Endodermal cell (in vitro differentiated cells): ENCODE measurements around the gene SLC39A3. TPM values are rescaled to one million over a fixed set of nuclear protein-coding genes. Genes with fewer than 3 reads are reported as not detected.
A peak's percentile ranks its signal among the peaks of the same experiment; 100 is the strongest.

Source experiments
- DNase-seq: peaks from one replicate; pipeline ENCODE4 v3.0.0-alpha.2; 2017
- H3K27ac ChIP-seq: 2 replicates; pipeline ENCODE4 v1.5.1; 2013; ENCODE audit warnings: mild to moderate bottlenecking, low read depth, low read length, moderate library complexity
- H3K27me3 ChIP-seq: 2 replicates; pipeline ENCODE4 v1.6.1; 2013; ENCODE audit warnings: mild to moderate bottlenecking, low read length, moderate library complexity; ENCODE audit not compliant: insufficient read depth, control insufficient read depth, poor library complexity, severe bottlenecking
- H3K36me3 ChIP-seq: 2 replicates; pipeline ENCODE4 v1.7.0; 2013; ENCODE audit warnings: mild to moderate bottlenecking, low read length, moderate library complexity; ENCODE audit not compliant: control insufficient read depth, insufficient read depth
- H3K4me1 ChIP-seq: one replicate; pipeline ENCODE4 v1.7.0; 2013; ENCODE audit warnings: low read length; ENCODE audit not compliant: control insufficient read depth, insufficient read depth
- H3K4me3 ChIP-seq: 2 replicates; pipeline ENCODE4 v1.5.1; 2013; ENCODE audit warnings: mild to moderate bottlenecking, low read length, moderate library complexity
- H3K9ac ChIP-seq: 2 replicates; pipeline ENCODE4 v1.6.1; 2013; ENCODE audit warnings: mild to moderate bottlenecking, low read length, moderate library complexity; ENCODE audit not compliant: poor library complexity, severe bottlenecking; ENCODE audit errors: extremely low read depth
- H3K9me3 ChIP-seq: 2 replicates; pipeline ENCODE4 v1.6.1; 2013; ENCODE audit warnings: mild to moderate bottlenecking, low read length, moderate library complexity; ENCODE audit not compliant: control insufficient read depth
- H3K27ac Mint-ChIP-seq: 2 replicates; pipeline ENCODE4 v1.8.0; 2020; ENCODE audit warnings: mixed read lengths
- H3K27me3 Mint-ChIP-seq: 2 replicates; pipeline ENCODE4 v1.8.0; 2021; ENCODE audit warnings: mild to moderate bottlenecking, mixed read lengths; ENCODE audit not compliant: insufficient read depth
- H3K36me3 Mint-ChIP-seq: 2 replicates; pipeline ENCODE4 v1.8.0; 2020; ENCODE audit warnings: low read depth, mixed read lengths
- H3K4me1 Mint-ChIP-seq: 2 replicates; pipeline ENCODE4 v1.8.0; 2020; ENCODE audit warnings: mixed read lengths
- H3K4me3 Mint-ChIP-seq: 2 replicates; pipeline ENCODE4 v1.8.0; 2020; ENCODE audit warnings: mild to moderate bottlenecking, moderate library complexity, mixed read lengths
- H3K9me3 Mint-ChIP-seq: 2 replicates; pipeline ENCODE4 v1.8.0; 2020; ENCODE audit warnings: mild to moderate bottlenecking, mixed read lengths
- WGBS, 2 experiments: methylation state at CpG; one replicate each; pipeline versions ENCODE4 v1.1.5 to v1.1.7; 2013; ENCODE audit warnings: missing lambda C conversion rate in 2 of 2, mixed read lengths in 1 of 2; ENCODE audit not compliant: insufficient coverage in 1 of 2, insufficient read length in 1 of 2; 5-methylcytosine and 5-hydroxymethylcytosine counted together
- total RNA-seq, 2 donors: library from RNA; stranded (reverse); fragmentation: NEBNext Ultra II Directional in 1 of 2; extraction: Animal tissue kit (Norgen Biotek cat#: 25700) in 1 of 2; gene quantifications; 2 replicates in 1 of 2; 3 replicates in 1 of 2; pipeline ENCODE4 v1.2.1, GENCODE V29; 2021
- TF ChIP-seq, protein P1 (sequence below): fragments of 200-600 bp; sonication (generic); conservative IDR thresholded peaks from 2 replicates; pipeline ENCODE4 v1.5.0; 2021; ENCODE audit warnings: antibody characterized with exemption, mild to moderate bottlenecking

The SLC39A3 gene
- total RNA-seq, 2 donors from 2014 or later, result 25.3 to 28.6 TPM

DNA sequence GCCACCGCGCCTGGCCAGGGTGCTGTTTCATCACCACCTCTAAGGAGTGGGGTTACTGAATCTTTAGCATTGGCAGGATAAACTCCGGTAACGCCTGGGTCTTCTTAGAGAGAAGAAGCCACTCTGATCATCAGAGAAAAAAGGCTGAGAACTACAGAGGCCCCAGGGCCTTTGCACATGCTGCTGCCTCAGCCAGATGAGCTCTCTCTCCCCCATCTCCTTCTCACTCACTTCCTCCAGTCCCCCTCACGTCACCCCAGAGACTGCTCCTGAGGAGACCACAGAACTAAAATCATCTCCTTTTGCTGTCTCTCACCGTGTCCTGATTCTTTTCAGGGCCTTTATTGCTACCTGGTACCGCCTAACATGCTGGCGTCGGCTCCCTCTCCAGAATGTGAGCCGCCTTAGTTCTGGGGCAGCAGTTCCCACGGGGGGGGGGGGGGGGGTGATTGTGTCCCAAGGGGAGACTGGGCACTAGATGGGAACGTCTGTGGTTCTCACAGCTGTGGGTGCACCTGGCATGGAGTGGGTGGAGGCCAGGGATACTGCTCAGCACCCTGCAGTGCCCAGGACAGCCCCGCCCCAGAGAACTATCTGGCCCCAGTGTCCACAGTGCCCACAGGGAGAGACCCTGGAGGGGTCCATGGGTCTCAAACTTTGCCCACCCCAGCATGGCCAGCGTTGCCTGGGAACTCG, 13.5 kb downstream of the SLC39A3 start:
- no peaks in the 10 kb centered on the region for H3K4me1 ChIP-seq
- no peaks in the 10 kb centered on the region for H3K9me3 ChIP-seq
- H3K9ac ChIP-seq, result no peak overlapping the region
- TF ChIP-seq, protein P1, sequence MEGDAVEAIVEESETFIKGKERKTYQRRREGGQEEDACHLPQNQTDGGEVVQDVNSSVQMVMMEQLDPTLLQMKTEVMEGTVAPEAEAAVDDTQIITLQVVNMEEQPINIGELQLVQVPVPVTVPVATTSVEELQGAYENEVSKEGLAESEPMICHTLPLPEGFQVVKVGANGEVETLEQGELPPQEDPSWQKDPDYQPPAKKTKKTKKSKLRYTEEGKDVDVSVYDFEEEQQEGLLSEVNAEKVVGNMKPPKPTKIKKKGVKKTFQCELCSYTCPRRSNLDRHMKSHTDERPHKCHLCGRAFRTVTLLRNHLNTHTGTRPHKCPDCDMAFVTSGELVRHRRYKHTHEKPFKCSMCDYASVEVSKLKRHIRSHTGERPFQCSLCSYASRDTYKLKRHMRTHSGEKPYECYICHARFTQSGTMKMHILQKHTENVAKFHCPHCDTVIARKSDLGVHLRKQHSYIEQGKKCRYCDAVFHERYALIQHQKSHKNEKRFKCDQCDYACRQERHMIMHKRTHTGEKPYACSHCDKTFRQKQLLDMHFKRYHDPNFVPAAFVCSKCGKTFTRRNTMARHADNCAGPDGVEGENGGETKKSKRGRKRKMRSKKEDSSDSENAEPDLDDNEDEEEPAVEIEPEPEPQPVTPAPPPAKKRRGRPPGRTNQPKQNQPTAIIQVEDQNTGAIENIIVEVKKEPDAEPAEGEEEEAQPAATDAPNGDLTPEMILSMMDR, result no peak
- WGBS, 2 experiments, result 88% methylated on average over 10 to 15 of the region's 15 CpGs
- H3K27me3 ChIP-seq, result peaks cover 10% of the 10 kb centered on the region
- H3K36me3 ChIP-seq, result no peaks in the 10 kb centered on the region
- no peaks in the 10 kb centered on the region for H3K36me3 Mint-ChIP-seq
- no peak overlapping the region for H3K27ac Mint-ChIP-seq
- no peak overlapping the region for H3K4me3 Mint-ChIP-seq
- H3K27ac ChIP-seq, result no peak overlapping the region
- H3K9me3 Mint-ChIP-seq, result no peaks in the 10 kb centered on the region
- no peaks in the 10 kb centered on the region for H3K4me1 Mint-ChIP-seq
- H3K27me3 Mint-ChIP-seq, result peaks cover 25% of the 10 kb centered on the region
- H3K4me3 ChIP-seq, result no peak overlapping the region
- no peak for DNase-seq

GRCh38 chr19:2724148-2724557, 15.7 kb downstream of the SLC39A3 start:
- H3K27me3 ChIP-seq, result peaks cover 10% of the 10 kb centered on the region
- Mint-ChIP-seq H3K4me1 (peaks cover 4% of the 10 kb centered on the region), H3K4me3 (no peak overlapping the region), H3K27ac (no peak overlapping the region), H3K27me3 (peaks cover 25% of the 10 kb centered on the region), H3K9me3 (no peaks in the 10 kb centered on the region), H3K36me3 (no peaks in the 10 kb centered on the region)
- no peak overlapping the region for H3K27ac ChIP-seq
- H3K9ac ChIP-seq, result no peak overlapping the region
- TF ChIP-seq, protein P1, result peak; percentile 62
- no peak for DNase-seq
- 59 to 79% methylated on average over 4 to 7 of the region's 7 CpGs for WGBS, 2 experiments
- H3K36me3 ChIP-seq, result no peaks in the 10 kb centered on the region
- no peak overlapping the region for H3K4me3 ChIP-seq
- no peaks in the 10 kb centered on the region for H3K4me1 ChIP-seq
- H3K9me3 ChIP-seq, result no peaks in the 10 kb centered on the region

GRCh38 chr19:2723747-2724146, 16.1 kb downstream of the SLC39A3 start:
- Histone ChIP-seq H3K4me3 (no peak overlapping the region), H3K27me3 (peaks cover 10% of the 10 kb centered on the region), H3K9ac (no peak overlapping the region), H3K4me1 (no peaks in the 10 kb centered on the region), H3K27ac (no peak overlapping the region), H3K36me3 (no peaks in the 10 kb centered on the region), H3K9me3 (no peaks in the 10 kb centered on the region)
- peaks cover 4% of the 10 kb centered on the region for H3K4me1 Mint-ChIP-seq
- 84 to 86% methylated on average over 10 to 14 of the region's 14 CpGs for WGBS, 2 experiments
- no peak for DNase-seq
- no peaks in the 10 kb centered on the region for H3K9me3 Mint-ChIP-seq
- no peak overlapping the region for H3K4me3 Mint-ChIP-seq
- no peaks in the 10 kb centered on the region for H3K36me3 Mint-ChIP-seq
- peaks cover 25% of the 10 kb centered on the region for H3K27me3 Mint-ChIP-seq
- H3K27ac Mint-ChIP-seq, result no peak overlapping the region
- TF ChIP-seq, protein P1, result no peak
